Transverse colon (tissue), 4 donors: Measurements from ENCODE around the gene TMTC3.

Source experiments
- CTCF ChIP-seq, 5 experiments: fragments of 200-600 bp in 3 of 5; fragments of 450-650 bp in 2 of 5; sonication (generic) in 3 of 5; IDR thresholded peaks; 1 replicate in 2 of 5; 2 replicates in 3 of 5; pipeline ENCODE4 v1.5.1; 2016 to 2017; ENCODE audit warnings: antibody characterized with exemption in 5 of 5, inconsistent platforms in 3 of 5, mild to moderate bottlenecking in 2 of 5, moderate library complexity in 1 of 5
- EP300 ChIP-seq: sonication (generic); formaldehyde crosslinking; IDR thresholded peaks from one replicate; pipeline ENCODE4 v1.6.1; 2017; ENCODE audit warnings: antibody characterized with exemption, low read depth
- POLR2A ChIP-seq: fragments of 450-650 bp; IDR thresholded peaks from one replicate; pipeline ENCODE4 v1.6.1; 2016; ENCODE audit warnings: antibody characterized with exemption, mild to moderate bottlenecking, moderate library complexity
- POLR2AphosphoS5 ChIP-seq, 3 donors: sonication (generic); formaldehyde crosslinking; IDR thresholded peaks; one replicate each; pipeline ENCODE4 v1.6.1; 2016; ENCODE audit warnings: antibody characterized with exemption in 3 of 3

DNA sequence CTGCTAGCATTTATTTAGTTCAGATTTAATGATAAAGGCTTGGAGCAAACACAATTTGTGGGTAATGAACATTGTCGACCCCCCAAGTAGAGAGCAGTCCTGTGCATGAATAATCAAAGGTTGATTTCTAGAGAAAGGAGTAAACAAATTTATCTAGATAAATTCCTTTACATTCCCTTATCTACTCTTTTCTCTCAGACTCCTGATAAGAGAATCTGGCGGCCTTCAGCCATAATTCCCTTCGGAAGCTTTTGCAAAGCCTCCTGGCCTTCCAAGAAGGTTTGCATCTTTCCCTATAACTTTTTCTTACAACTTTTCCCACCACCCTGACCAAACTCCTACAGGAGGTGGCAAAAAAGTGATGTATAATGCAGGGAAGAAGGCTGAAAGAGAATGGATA, 42.1 kb downstream of the TMTC3 start:
- no peak for TF ChIP-seq CTCF (IDR thresholded peaks at IDR 0.05)
- TF ChIP-seq POLR2AphosphoS5 (IDR thresholded peaks at IDR 0.05): no peak
- TF ChIP-seq EP300: no peak
- no peak for TF ChIP-seq POLR2A
